HG03442 (cell line): Measurements from ENCODE around the gene FRMPD4.

Source experiments
- ATAC-seq: cut with Tn5 transposase; IDR thresholded peaks from one replicate; pipeline ENCODE4 v1.9.1; 2021; ENCODE audit warnings: mild to moderate bottlenecking, moderate library complexity; ENCODE audit not compliant: unreplicated experiment

FRMPD4 gene

DNA sequence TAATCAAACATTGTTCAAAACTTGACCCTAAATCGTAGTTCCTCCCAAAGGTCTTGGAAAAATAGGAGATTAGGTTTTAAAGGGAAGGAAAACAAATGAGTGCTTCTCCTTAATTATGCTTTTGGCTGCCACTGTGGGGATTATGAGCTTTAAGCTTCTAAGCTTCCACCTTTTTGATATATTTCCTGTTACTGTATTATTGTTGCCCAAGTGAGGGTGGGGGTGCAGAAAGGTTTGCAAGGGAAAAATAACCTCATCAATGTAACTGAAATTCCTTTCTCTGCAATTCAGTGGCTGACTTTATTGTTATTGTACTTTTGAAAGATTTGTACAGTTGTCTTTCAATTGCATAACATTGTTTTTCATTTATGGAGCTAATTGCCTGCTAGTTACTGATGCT is 285.1 kb downstream of the FRMPD4 start:
- ATAC-seq, result no peak

GRCh38 chrX:12425496-12425895 is 287.2 kb downstream of the FRMPD4 start:
- no peak for ATAC-seq

- no peak for ATAC-seq
These were observed 288.1 kb downstream of the FRMPD4 start for GRCh38 chrX:12426420-12426819.

DNA sequence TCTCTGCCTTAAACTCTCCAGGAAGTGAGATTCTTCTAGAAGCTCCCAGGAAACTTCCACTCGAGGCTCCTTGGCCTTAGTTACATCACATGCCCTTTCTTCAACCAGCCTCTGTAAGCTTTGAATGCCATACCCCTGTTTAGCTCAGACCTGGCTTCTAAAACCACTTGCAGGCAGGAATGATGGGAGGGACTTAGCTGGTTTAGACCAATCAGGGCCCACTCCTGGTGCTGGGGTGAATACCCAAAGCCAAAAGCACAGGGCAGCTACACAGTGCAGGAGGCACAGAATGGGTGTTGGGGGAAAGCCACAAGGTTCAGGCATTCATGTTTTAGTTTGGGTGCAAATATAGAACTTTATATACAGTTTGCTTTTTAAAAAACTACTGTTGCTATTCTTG is 296.2 kb downstream of the FRMPD4 start:
- ATAC-seq, result no peak

GRCh38 chrX:12439416-12439815 is 301.1 kb downstream of the FRMPD4 start:
- ATAC-seq, result no peak

DNA sequence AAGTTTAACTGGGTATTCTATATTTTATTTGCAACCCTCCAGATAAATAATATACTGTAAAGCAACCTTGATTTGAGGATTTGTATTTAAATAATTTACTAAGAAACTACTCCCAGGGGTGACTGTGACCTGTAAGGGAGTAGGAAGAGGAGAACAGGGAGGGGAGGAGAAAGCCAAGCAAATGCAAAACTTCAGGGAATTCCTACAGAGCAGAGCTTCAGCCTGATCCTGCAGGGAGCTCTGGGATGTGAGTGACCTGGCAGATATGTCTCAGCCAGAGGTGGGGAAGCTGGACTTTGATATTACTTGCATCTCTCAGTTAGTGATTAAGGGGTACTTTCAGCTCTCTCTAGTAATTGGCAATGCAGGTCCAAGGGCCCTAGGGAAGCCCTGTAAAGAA is 302.0 kb downstream of the FRMPD4 start:
- no peak for ATAC-seq

DNA sequence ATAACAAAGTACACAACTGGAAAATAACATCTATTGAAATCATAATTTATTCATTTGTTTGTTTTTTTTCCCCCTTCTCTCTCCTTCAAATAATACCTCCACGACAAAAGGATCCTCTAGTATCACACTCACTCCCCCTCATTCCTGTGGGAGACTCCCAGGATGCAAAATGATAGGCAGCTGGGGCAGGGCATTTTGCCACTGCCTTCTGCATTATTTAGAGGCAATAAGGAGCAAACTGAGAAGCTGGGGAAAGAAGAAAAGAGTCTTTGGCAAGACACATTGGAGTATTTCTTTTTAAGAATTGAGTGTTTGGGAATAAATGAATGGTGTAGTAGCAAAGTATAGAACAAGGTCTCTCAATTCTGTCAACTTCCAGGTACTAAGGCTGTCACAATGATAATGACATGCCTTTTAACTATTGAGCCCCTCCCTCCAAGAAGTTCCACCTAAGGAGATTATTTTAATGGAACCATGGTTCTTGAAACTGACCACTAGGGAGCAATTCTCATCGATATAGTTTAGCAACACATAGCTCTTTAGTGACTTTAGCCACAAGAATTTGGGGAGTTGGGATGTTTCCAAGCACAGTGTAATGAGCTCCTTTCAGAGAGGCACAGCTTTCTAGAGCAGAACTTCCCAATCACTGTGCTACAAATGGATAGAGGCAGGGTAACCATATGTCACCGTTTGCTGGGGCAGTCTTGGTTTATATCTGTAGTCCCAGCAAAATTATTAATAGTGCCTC is 303.3 kb downstream of the FRMPD4 start:
- no peak for ATAC-seq

DNA sequence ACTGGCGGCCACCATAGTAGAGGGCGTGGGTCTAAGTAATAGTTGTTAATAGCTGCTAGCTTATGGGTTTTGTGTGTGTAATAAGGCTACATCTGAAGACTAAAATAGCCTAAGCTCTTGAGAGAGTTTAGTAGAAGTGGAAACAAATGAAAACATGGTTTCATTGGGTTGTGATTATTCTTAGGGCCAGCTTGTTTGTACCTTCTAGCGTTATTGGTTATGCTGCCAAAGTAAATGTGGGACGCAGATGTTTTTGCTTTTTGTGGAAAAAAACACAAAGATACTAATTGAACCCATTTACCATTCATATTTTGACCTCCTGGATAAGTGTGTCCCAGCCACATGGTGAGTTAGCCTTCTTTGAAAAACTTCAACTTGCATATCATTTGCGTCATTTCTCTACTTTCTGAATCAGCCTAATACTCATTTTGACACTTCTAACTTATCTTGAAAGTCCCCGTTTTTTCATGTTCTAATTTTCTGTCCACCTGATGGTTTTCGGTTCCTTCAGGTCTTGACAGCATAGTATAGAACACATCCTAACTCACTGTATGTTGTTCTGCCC is 305.3 kb downstream of the FRMPD4 start:
- ATAC-seq, result peak; percentile 93

GRCh38 chrX:12446342-12447075 is 308.2 kb downstream of the FRMPD4 start:
- ATAC-seq, result no peak

GRCh38 chrX:12447448-12448064 is 309.3 kb downstream of the FRMPD4 start:
- ATAC-seq, result no peak

GRCh38 chrX:12452268-12452667 is 314.0 kb downstream of the FRMPD4 start:
- no peak for ATAC-seq

DNA sequence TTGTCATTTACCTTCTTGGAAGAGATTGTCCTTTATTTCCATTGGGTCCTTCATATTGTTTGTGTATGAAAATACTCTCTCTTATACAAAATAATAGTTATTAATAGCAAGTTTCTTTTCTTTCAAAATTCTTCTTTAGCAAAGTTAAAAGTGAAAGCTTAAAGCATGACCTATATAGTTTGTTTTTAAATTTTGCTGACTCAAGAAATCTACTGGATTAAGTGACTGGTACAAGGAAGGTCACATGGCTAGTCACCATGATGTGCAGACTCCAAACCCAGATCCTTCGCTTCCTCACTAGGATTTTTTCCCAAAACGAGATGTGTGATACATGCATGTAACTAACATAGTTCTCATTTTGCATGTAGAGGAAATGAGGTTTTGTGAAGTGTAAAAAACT is 322.7 kb downstream of the FRMPD4 start:
- ATAC-seq, result no peak

GRCh38 chrX:12463052-12463451 is 324.8 kb downstream of the FRMPD4 start:
- no peak for ATAC-seq

DNA sequence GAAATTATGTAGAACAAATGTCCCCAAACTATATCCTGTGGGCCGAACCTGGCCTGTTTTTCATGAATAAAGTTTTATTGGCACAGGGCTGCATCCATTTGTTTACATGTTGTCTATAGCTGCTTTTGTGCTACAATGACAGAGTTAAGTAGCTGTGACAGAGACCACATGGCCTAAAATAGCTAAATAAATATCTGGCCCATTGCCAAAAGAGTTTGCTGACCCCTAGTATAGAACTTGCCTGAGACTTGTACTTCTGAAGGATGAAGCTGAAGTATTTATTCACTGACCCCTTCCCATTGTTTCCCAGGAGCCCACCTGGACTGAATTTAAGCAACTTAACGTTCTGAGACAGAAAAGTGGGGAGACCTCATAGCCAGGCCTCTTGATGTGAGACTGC is 325.6 kb downstream of the FRMPD4 start:
- ATAC-seq, result no peak

- no peak for ATAC-seq
These were observed 329.0 kb downstream of the FRMPD4 start for GRCh38 chrX:12467321-12467720.

DNA sequence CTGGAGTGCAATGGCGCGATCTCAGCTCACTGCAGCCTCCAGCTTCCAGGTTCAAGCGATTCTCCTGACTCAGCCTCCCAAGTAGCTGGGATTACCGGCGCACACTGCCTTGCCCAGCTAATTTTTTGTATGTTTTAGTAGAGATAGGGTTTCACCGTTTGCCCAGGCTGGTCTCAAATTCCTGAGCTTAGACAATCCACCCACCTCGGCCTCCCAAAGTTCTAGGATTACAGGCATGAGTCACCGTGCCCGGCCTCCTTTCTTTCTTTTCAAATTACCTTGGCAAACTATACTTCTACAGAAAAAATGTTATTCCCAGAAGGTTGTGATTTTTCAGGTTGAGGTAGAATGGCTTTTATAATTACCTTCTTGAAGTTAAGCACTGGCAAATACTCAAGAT is 331.0 kb downstream of the FRMPD4 start:
- no peak for ATAC-seq

DNA sequence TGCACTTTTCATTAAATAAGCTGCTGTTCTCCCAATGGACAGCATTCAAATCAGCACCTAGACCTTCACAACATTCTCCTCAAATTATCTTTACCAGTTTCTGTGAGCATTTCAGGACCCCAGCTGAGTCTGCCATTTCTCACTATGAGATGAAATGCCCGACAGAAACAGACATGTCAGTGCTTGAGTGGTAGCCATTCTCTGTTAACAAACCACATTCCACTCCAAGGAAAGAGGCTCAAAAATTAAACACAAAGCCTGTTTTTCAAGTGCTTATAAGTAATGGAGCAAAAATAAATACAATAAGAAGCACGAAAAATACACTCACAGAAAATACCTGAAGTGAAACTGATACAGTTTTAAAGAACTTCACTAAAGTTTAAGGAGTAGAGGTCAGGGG is 332.8 kb downstream of the FRMPD4 start:
- ATAC-seq, result no peak

DNA sequence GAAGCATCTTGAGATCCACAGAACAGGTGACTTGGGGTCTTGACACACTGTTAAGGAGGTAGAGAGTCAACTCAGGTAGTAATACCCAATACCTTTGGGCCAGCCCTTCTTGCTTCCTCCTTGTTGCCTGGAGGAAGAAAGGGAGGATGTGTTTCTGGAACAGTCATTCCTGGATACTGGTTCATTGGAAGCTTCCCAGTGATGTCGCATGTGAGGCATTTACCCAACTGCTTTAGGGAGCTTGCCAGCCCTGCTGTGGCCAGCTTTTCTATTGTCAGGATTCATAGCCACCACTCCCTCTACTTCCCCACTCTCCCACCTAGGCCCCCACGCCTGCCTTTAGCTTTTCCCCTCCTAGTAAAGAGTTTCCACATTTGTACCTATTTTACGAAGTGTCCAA is 342.7 kb downstream of the FRMPD4 start:
- ATAC-seq, result no peak

GRCh38 chrX:12488220-12488619 is 349.9 kb downstream of the FRMPD4 start:
- no peak for ATAC-seq

GRCh38 chrX:12488771-12489170 is 350.5 kb downstream of the FRMPD4 start:
- no peak for ATAC-seq

- ATAC-seq, result no peak
These were observed 351.1 kb downstream of the FRMPD4 start for GRCh38 chrX:12489341-12489740.
